ENCODE measurements around the gene DCUN1D1. TPM values are rescaled to one million over a fixed set of nuclear protein-coding genes. Genes with fewer than 3 reads are reported as not detected.

The DCUN1D1 gene
- total RNA-seq, 1 experiment from 2014 or later = 61.0 TPM

DNA sequence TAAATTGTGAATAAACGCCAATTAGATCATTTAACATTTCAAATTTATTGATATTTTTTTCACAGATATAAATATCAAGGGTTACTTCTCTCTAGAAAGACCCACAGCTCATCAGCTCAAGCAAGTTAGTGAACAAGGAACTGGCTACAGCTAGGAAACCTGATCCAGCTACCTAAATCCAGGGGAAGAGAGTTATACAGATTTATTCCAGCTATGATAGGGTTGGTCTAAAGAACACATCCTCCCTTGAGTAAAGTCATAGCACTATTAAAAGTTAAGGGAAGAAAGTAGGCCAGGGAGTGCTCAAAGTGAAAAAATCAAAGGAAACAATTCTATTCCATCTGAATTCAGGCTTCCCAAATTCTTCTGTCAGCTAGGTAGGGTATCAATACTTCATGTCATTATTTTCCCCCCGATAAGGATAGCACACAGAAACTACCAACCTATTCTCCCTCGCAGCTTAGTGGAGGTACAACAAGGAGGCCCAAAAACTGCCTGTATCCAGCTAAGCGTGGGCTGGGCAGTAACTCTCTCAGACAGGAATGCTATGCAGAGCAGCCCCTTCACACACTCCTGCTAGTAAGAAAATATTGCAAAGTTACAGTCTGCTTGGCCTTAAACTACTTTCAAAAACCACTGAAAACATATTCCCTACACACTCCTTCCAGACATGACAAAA is 44.0 kb downstream of the DCUN1D1 start:
- no peak for DNase-seq (ENCODE audit: low spot score)

DNA sequence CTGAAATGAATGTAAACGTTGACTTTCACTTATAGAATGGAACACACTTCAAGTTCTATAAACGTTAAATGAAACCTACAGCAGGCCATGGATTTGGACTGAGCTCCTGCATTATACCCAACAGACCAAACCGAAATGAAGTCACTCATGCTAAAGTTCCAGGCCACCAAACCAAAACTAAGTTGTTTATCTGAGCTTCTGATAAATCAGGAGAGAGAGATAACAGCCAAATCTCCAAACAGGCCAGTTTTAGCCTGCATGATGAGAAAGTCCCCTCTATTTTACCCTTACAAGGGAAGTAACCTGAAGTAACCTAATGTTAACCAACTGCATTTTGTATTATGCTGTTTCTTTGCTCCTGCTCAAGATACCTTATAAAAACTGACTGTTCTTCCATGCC is 44.5 kb downstream of the DCUN1D1 start:
- DNase-seq (ENCODE audit: low spot score) = no peak

DNA sequence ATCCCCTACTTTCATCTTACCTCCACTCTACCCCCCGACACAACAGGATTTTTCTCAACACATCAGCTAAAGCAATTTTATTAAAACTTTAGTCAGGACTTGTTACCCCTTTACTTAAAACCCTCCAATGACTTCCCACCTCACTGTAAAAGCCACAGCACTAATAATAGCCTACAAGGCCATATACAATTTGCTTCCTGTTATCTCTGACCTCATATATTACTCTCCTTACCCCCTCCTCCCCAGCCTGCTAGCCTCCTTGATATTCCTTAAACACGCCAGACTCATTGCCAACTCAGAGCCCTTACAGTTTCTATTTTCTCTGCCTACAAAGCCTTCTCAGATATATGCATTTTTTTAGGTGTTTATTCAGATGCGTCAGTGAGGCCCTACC is 54.4 kb downstream of the DCUN1D1 start:
- no peak for DNase-seq (ENCODE audit: low spot score)

DNA sequence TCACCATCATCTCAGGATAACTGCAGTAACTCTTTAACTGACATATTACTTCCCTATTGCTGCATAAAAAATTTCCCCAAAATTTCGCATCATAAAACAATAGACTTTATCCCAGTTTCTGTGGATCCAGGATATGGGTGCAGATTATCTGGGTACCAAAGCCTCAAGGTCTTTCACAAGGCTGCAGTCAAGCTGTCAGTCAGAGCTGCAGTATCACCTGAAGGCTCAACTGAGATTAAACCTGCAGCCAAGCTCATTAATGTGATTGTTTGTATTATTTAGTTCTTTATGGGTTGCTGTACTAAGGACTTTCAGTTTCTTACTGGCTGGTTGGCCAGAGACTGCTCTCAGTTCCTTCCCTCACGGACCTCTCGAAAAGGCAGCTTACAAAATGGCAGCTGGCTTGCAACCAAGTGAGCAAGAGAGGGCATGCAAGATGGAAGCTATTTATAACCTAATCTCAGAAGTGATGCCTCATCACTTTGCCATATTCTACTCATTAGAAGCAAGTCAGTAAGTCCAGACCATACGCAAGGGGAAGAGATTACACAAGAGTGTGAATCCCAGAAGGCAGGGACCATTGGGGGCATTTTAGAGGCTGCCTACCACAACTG is 54.9 kb downstream of the DCUN1D1 start:
- no peak for DNase-seq (ENCODE audit: low spot score)

DNA sequence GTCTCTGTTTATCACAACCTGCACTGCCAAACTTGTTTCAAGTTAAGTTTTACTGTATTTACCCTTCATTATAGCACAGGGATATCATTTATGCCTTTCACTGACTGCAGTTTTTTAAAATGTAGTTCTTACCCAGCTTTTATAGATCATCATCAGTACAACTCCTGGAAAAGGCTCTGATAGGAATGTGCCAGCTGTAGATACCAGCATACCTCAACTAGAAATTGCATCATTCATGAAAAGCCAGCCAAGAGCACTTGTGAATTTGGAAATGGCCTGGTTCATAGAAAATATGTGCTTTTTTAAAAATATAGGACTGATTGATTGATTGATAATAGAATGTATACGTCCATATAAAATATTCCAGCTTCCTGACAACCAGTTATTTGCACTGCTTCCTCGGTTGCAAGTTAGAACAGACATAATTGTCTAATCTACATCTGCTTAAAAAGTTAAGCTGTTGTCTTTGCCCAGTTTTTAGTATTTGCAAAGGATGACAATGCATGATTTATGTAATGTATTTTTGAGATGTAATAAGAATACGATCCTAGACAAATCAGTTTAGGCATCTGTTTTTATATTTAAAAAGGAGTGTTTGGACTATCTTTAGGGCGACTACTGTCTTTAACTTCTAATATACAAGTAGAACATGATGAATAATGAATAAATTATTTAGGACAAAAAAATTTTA is 58.5 kb downstream of the DCUN1D1 start:
- no peak for DNase-seq (ENCODE audit: low spot score)

DNA sequence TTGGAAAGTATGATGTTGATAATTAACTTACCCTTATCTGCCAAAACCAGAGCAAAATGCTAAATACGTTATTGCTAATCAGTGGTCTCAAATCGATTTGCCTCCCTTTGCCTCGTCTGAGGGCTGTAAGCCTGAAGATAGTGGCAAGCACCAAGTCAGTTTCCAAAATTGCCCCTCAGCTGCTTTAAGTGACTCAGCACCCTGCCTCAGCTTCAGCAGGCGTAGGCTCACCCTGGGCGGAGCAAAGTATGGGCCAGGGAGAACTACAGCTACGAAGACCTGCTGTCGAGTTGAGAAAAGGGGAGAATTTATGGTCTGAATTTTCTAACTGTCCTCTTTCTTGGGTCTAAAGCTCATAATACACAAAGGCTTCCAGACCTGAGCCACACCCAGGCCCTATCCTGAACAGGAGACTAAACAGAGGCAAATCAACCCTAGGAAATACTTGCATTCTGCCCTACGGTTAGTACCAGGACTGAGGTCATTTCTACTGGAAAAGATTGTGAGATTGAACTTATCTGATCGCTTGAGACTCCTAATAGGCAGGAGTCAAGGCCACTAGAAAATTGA is 59.7 kb downstream of the DCUN1D1 start:
- DNase-seq (ENCODE audit: low spot score) = peak; percentile 30

DNA sequence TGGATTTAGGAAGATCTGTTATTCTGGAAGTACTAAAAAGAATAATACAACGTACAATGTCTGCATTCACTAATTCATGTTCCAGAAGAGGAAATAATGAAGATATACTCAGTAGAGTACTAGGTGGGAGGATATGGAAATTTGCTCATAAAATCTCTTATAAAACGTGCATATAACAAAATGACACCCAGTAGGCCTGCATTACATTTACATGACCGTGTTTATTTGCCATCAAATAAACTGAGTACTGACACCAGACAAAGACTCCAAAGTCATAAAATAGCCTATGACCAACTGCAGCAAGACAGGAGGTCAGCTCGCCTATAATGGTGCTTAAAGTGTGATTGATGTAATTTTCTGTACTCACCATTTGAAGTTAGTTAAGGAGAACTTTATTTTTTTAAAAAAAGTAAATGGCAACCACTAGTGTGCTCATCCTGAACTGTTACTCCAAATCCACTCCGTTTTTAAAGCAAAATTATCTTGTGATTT is 60.4 kb downstream of the DCUN1D1 start:
- DNase-seq (ENCODE audit: low spot score) = no peak

DNA sequence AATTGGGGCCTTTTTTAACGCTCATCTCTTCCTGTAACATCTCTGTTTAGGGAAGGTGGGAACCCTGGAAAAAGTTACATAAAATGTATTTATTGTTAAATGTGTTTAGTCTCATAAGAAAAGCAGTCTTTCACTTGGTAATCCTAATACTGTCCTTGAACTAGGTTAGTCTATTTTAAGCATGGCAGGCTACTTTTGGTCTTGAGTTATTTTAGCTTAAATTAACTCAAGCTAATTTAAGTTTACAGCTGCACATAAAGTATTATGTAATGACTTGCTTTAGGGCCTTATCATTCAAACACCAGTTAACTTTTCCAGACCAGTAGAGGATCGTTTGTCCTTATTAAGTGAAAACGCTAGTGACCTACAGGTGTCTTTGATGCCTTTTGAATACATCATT is 63.2 kb downstream of the DCUN1D1 start:
- DNase-seq (ENCODE audit: low spot score) = no peak

DNA sequence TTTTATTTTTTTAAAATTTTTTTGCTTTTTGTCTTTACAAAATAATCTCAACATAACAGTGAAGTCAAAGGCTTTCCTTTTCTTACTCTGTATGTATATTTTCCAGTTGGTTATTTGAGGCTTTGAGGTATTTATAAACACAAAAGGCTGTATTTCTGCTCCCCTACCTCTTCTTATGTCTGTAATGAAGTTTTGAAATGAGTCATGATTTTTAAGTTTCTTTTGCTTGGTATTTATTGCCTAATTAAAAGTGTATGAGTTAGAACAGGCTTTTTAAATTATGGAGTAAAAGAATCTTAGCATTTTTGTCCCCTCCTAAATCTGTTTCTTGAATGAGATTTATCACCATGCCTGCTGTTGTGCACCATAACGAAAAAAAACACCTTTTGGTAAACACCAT is 66.0 kb downstream of the DCUN1D1 start:
- no peak for DNase-seq (ENCODE audit: low spot score)

DNA sequence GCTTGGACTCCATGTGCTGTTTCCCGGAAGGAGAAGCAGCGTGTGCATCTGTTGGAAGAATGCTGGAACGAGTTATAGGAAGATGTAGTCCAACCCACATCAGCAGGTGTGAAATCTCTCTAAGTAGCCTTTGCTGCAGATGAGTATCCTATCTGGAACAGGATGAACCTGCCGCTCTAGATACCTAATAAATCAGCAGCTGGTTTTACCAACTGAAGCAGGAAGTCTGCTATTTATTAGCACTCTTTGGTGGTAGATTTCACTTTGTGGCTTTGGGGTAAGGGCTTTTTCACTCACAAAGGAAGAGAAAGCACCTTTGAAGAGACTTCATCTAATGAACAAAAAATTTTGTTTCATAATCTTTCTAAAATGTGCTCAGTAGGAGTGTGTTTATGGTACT is 66.4 kb downstream of the DCUN1D1 start:
- no peak for DNase-seq (ENCODE audit: low spot score)

DNA sequence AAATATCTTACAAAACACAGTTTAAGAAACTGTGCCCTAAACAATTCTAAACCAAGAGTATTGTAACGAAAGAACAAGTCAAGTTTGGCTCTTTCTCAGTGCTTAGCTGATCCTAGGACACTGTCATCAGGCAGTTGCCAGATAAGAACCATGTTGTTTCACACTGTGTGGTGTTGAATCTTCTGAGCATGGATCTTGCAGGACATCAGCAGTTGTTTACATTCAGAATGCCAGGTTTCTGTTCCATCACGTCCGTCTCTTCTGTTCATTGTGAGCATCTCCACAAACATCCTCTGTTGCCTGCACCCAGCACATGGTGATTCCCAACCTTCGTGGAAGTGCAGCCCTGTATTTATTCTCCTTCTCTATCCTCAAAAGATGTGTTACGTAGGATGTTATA is 67.9 kb downstream of the DCUN1D1 start:
- DNase-seq (ENCODE audit: low spot score) = no peak

DNA sequence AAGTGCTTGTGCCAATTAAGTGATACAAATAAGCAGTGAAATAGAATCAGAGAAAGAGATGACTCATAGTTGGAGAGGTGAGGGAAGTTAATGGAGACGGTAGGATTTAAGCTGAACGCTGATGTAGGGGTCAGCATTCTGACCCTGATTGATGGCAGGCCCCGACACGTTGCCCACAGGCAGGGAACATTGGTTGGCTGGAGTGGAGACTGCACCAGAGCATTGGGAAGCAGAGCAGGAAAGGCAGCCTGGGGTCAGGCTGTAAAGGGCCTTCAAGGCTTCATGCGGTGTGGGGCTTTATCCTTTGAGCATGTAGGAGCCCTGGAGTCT is 68.6 kb downstream of the DCUN1D1 start:
- no peak for DNase-seq (ENCODE audit: low spot score)

DNA sequence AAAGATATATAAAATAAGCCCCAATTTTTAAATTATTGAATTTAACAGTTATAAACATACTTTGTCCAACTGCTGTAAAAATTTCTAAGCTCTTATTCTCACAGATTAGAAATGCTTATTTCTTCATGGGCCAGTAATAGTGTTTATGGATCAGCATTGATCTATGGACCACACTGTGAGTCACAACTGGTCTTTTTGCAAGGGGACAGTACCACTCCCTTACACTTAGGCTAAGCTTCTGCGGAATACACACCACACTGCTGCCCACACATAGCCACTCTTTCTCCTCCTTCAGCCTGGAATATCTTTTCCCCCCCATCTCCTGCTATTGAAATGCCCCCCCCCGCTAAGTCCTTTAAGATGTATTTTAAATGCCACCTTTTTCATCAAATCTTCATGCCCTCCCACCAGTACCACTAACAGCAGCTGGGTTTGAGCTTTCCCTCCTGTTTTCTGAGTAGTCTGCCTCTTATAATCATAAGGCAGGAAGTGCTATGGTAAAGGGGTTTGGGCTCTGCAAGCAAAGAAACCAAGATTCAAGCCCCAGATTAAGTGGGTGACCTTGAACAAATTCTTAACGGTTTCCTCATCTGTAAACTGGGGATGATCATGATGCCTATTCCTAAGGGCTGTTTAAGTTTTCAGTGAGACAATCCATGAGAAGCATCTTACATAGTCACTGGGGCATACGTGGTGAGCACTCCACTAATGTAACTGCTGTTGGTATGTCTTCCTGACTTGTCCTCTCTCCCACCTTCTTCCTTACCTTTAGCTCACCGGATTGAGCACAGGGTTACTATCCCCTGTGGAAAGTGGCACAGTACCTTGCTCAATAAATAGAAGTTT is 69.2 kb downstream of the DCUN1D1 start:
- DNase-seq (ENCODE audit: low spot score) = no peak

DNA sequence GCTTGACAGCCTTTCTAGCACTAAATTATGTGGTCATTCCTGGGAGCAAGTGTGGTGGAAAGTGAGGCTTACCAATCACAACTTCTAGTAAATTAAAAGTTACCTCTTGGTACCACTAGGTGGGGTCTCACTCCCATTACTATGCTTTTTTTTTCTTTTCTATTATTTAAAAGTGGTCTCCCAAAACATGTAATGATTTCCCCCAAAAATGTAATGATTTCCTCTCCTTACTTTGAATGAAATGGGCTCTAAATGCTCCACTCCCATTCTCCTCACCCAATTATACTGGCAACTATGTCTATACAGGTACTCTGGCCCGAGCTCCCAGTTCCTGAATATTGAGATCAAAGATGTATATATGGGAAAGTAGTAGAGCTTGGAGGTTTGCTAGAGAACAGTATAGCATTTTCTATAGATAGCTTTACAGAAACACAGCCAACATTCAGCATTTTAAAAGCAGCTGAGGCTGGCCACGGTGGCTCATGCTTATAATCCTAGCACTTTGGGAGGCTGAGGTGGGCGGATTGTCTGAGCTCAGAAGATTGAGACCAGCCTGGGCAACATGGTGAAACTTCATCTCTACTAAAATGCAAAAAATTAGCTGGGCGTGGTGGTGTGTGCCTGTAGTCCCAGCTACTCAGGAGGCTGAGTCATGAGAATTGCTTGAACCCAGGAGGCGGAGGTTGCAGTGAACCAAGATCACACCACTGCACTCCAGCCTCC is 70.9 kb downstream of the DCUN1D1 start:
- DNase-seq (ENCODE audit: low spot score) = peak; percentile 30

DNA sequence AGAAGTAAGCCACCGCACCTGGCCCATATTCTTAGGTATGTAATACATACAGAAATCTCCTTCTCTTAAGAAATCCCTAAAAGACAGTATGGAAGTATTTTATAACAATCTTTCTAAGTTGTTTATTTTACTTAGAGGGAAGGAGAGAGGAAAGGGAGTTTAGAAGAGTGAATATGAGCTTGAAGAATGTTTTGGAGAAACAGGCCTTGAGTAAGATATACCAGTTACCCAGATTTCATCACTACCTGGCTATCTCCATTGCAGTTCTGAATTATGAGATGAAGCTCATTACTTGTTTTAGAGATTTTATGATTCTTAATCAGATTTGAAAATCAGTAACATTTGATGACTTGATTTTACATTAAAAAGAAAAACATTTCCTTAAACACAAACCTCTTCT is 71.9 kb downstream of the DCUN1D1 start:
- DNase-seq (ENCODE audit: low spot score) = no peak

DNA sequence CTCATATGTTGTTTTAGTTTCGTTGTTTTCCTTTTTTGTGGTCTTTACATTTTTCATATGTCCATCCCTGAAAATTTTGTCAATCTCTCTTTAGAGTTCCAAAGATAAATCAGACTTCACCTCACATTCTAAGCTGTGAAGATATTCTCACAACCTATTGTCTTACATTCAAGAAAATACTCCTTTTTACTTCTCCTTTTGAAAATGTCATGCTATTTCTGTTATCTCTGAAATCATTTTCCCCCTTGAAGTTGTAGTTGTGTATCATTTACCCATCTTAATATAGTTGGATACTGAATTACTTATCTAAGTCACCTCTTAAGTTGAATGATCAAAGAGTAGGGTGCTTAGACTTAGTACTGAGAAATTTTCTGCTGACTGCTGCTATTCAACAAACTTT is 74.3 kb downstream of the DCUN1D1 start:
- DNase-seq (ENCODE audit: low spot score) = no peak

DNA sequence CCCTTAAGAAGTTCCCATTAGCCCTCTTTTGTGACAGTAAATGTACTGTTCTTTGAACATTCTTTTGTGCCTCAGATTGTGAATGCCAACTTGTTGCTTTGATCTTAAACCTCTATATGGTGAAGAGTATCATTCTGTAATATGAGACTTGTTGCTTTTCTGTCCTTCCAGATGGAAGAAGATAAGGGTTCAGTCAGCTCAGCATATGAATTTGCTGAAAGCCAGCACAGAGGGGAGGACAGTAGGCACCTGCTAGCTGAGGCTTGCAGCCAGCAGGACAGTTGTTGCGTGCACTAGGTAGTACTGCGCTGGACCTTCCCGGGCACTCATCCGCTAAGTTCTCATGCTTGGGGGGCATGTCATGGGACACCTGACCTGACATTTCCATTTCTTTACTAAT is 74.7 kb downstream of the DCUN1D1 start:
- DNase-seq (ENCODE audit: low spot score) = no peak

DNA sequence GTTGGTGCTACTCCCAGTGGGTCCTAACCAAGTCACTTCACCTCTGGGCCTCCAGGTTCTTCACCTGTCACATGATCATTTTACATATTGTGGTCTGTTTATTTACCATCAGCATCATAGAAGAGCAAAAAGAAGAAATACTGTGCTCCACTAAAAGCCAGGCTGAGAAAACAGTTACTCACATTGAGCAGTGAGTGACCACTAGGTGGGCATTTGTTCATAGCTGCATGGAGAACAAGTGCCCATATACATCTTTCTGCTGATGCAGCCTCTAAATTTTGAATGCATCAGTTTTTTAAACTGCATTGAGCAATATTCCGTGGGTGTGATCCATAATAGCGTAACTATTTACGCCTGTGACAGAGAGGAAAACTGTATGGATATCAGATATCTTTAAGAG is 76.2 kb downstream of the DCUN1D1 start:
- DNase-seq (ENCODE audit: low spot score) = no peak

DNA sequence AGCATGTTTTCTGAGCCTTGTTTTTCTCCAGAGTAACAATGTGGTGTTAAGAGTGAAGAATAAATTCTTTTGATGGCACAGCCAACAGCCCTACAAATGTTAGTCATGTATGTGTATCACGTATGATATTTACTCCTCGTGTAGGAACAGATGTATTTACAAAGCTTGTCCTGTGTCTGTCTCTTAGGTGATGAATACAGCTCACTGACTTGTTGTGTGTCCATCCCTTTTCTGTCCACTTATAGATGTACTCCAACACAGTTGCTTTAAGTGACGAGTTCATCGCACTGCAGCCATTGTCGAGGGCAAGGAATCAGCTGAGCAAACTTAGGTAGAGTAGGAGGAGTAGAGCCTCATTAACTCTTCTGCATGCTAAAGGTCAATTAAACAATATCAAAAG is 78.1 kb downstream of the DCUN1D1 start:
- no peak for DNase-seq (ENCODE audit: low spot score)

DNA sequence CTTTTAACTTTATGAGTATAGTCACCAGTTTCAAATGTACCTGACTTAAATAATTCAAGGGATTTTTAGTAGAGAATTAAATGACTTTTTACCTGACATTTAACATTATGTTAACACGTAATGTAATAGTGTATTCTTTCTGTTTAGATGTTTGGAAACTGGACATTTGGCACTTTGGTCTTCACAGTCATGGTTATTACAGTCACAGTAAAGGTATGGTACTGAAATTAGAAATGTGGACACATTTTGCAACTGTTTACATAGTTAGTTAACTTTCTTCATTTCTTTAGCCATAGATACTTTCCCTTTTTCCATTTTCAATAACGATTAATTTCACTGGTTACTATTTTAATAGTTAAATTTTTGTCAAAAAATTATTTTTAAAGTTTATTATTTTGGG is 83.8 kb downstream of the DCUN1D1 start:
- DNase-seq (ENCODE audit: low spot score) = no peak

DNA sequence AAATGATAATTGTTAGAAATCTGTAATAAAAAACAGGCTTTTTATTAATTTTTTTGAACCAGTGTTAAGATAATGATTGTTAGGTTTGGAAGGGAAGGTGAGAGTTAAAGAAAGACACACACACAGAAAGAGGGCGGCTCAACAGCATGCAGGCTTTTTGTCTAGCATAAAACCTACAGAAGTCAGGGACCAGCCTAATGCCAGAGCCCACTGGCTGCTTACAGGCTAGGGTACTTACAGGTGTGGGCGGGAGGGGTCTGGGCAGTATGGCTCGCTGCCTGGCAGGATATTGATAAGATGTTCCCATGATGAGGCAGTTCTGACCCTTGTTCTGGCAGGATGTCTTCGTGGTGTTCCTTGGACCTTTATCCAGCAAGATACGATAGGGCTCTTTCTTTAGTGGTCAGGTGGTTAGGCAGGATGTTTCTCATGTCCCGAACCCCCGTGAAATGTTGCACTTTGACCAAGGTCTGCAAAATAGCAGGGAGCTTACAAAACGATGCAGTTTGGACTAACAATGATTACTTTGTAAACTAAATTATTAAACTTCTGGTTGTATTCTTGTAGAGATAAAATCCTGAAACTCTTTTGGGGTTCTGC is 84.7 kb downstream of the DCUN1D1 start:
- no peak for DNase-seq (ENCODE audit: low spot score)

Measured in A172 (cell line).